WTC11 (cell line): ENCODE data around the gene RRBP1. TPM values are rescaled to one million over a fixed set of nuclear protein-coding genes. Genes with fewer than 3 reads are reported as not detected.

Source experiments
- ATAC-seq: fragments of 200-7000 bp; cut with Tn5 transposase; 2 replicates; pipeline ENCODE4 v1.10.0; 2021; ENCODE audit warnings: mild to moderate bottlenecking, moderate library complexity
- CTCF ChIA-PET: fragments of 300-600 bp; sonication (Branson Sonifier 250); formaldehyde crosslinking; loops from one replicate; lab custom pipeline; 2021; ENCODE audit warnings: antibody characterized with exemption; lab: Charles Lee
- POLR2A ChIA-PET: fragments of 350-600 bp; sonication (Branson Sonifier 250); formaldehyde crosslinking; loops from one replicate; lab custom pipeline; 2021; ENCODE audit warnings: antibody characterized with exemption; lab: Charles Lee
- DNase-seq: peaks from one replicate; pipeline ENCODE4 v3.0.0; 2021; ENCODE audit warnings: low spot score
- H3K27ac Mint-ChIP-seq: 2 replicates; pipeline ENCODE4 v1.8.0; 2021; ENCODE audit warnings: mixed read lengths
- H3K27me3 Mint-ChIP-seq: 2 replicates; pipeline ENCODE4 v1.8.0; 2021; ENCODE audit warnings: low read depth, mild to moderate bottlenecking, moderate library complexity, mixed read lengths
- H3K36me3 Mint-ChIP-seq: 2 replicates; pipeline ENCODE4 v1.8.0; 2021; ENCODE audit warnings: mixed read lengths
- H3K4me1 Mint-ChIP-seq: 2 replicates; pipeline ENCODE4 v1.8.0; 2022; ENCODE audit warnings: mixed read lengths
- H3K4me3 Mint-ChIP-seq: 2 replicates; pipeline ENCODE4 v1.8.0; 2021; ENCODE audit warnings: mild to moderate bottlenecking, moderate library complexity, mixed read lengths
- H3K9me3 Mint-ChIP-seq: 2 replicates; pipeline ENCODE4 v1.8.0; 2021; ENCODE audit warnings: mixed read lengths
- ATF3 ChIP-seq: sonication (generic); formaldehyde crosslinking; conservative IDR thresholded peaks from 2 replicates; pipeline ENCODE4 v1.8.1; 2022; ENCODE audit warnings: mild to moderate bottlenecking, missing genetic modification reagents
- CBFB ChIP-seq: sonication (generic); formaldehyde crosslinking; IDR thresholded peaks from 2 replicates; pipeline ENCODE4 v1.8.1; 2022; ENCODE audit warnings: mild to moderate bottlenecking, low read depth, missing genetic modification reagents
- EMX1 ChIP-seq: fragments of 250-450 bp; sonication (Bioruptor Pico); IDR thresholded peaks from 2 replicates; pipeline ENCODE4 v1.8.0; 2021; ENCODE audit warnings: mild to moderate bottlenecking
- ESRRA ChIP-seq: sonication (generic); formaldehyde crosslinking; IDR thresholded peaks from 2 replicates; pipeline ENCODE4 v1.8.1; 2022; ENCODE audit warnings: mild to moderate bottlenecking, missing genetic modification reagents, borderline replicate concordance
- FOXK1 ChIP-seq: sonication (generic); formaldehyde crosslinking; IDR thresholded peaks from 2 replicates; pipeline ENCODE4 v1.8.0; 2022; ENCODE audit warnings: mild to moderate bottlenecking, moderate library complexity, missing genetic modification reagents
- GRHL2 ChIP-seq: fragments of 250-450 bp; sonication (Bioruptor Pico); IDR thresholded peaks from 2 replicates; pipeline ENCODE4 v1.8.0; 2022; ENCODE audit warnings: mild to moderate bottlenecking, moderate library complexity; ENCODE audit not compliant: insufficient replicate concordance, severe bottlenecking
- HMGXB4 ChIP-seq: sonication (generic); formaldehyde crosslinking; IDR thresholded peaks from 2 replicates; pipeline ENCODE4 v1.8.1; 2023; ENCODE audit warnings: mild to moderate bottlenecking, moderate library complexity, missing genetic modification reagents
- IRF1 ChIP-seq: sonication (generic); formaldehyde crosslinking; IDR thresholded peaks from 2 replicates; pipeline ENCODE4 v1.8.0; 2023; ENCODE audit warnings: missing genetic modification reagents
- IRF2 ChIP-seq: sonication (generic); formaldehyde crosslinking; IDR thresholded peaks from 2 replicates; pipeline ENCODE4 v1.8.0; 2022; ENCODE audit warnings: low read depth, missing genetic modification reagents, borderline replicate concordance
- JAZF1 ChIP-seq: fragments of 250-450 bp; sonication (Bioruptor Pico); IDR thresholded peaks from 2 replicates; pipeline ENCODE4 v1.9.0; 2021; ENCODE audit warnings: moderate library complexity, mild to moderate bottlenecking, inconsistent platforms
- SMAD4 ChIP-seq: sonication (generic); formaldehyde crosslinking; IDR thresholded peaks from 2 replicates; pipeline ENCODE4 v1.8.0; 2022; ENCODE audit warnings: mild to moderate bottlenecking, missing genetic modification reagents
- SP1 ChIP-seq: sonication (generic); formaldehyde crosslinking; conservative IDR thresholded peaks from 2 replicates; pipeline ENCODE4 v1.8.1; 2022; ENCODE audit warnings: missing genetic modification reagents
- TEAD4 ChIP-seq: sonication (generic); formaldehyde crosslinking; IDR thresholded peaks from 2 replicates; pipeline ENCODE4 v1.8.0; 2022; ENCODE audit warnings: mild to moderate bottlenecking, missing genetic modification reagents
- ZNF121 ChIP-seq: sonication (generic); formaldehyde crosslinking; IDR thresholded peaks from 2 replicates; pipeline ENCODE4 v1.8.0; 2023; ENCODE audit warnings: missing genetic modification reagents
- ZNF219 ChIP-seq: sonication (generic); formaldehyde crosslinking; IDR thresholded peaks from 2 replicates; pipeline ENCODE4 v1.8.0; 2023; ENCODE audit warnings: missing genetic modification reagents, mild to moderate bottlenecking, borderline replicate concordance
- ZNF281 ChIP-seq: sonication (generic); formaldehyde crosslinking; IDR thresholded peaks from 2 replicates; pipeline ENCODE4 v1.8.0; 2023; ENCODE audit warnings: mild to moderate bottlenecking, missing genetic modification reagents
- ZNF423 ChIP-seq: fragments of 250-450 bp; sonication (Bioruptor Pico); IDR thresholded peaks from 2 replicates; pipeline ENCODE4 v2.1.2; 2022; ENCODE audit warnings: mild to moderate bottlenecking, moderate library complexity
- total RNA-seq: library from RNA; stranded (reverse); gene quantifications from 3 replicates; pipeline ENCODE4 v1.2.3, GENCODE V29; 2021
- TF ChIP-seq, protein P1 (sequence below): fragments of 250-450 bp; sonication (Bioruptor Pico); IDR thresholded peaks from 2 replicates; pipeline ENCODE4 v1.8.0; 2021; ENCODE audit warnings: mild to moderate bottlenecking
- TF ChIP-seq, protein P2 (sequence below): fragments of 250-450 bp; sonication (Bioruptor Pico); IDR thresholded peaks from 2 replicates; pipeline ENCODE4 v2.1.2; 2022; ENCODE audit warnings: mild to moderate bottlenecking, moderate library complexity
- TF ChIP-seq, protein P3 (sequence below): sonication (generic); formaldehyde crosslinking; IDR thresholded peaks from 2 replicates; pipeline ENCODE4 v1.8.1; 2023; ENCODE audit warnings: mild to moderate bottlenecking, missing genetic modification reagents

The RRBP1 gene
- total RNA-seq, 1 experiment from 2014 or later, result 171 TPM

- TF ChIP-seq, protein P1, sequence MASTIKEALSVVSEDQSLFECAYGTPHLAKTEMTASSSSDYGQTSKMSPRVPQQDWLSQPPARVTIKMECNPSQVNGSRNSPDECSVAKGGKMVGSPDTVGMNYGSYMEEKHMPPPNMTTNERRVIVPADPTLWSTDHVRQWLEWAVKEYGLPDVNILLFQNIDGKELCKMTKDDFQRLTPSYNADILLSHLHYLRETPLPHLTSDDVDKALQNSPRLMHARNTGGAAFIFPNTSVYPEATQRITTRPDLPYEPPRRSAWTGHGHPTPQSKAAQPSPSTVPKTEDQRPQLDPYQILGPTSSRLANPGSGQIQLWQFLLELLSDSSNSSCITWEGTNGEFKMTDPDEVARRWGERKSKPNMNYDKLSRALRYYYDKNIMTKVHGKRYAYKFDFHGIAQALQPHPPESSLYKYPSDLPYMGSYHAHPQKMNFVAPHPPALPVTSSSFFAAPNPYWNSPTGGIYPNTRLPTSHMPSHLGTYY (CRISPR knock-in tag), result no peak
- TF ChIP-seq FOXK1 (CRISPR knock-in tag) (no peak), ZNF281 (no peak), TEAD4 (CRISPR knock-in tag) (no peak)
These were observed 16.3 kb upstream of the RRBP1 start (continued) for GRCh38 chr20:17698384-17698783.

GRCh38 chr20:17697171-17697570, 15.1 kb upstream of the RRBP1 start:
- Mint-ChIP-seq H3K9me3 (peaks cover 17% of the 10 kb centered on the region), H3K27ac (no peak overlapping the region), H3K27me3 (no peaks in the 10 kb centered on the region; the same call in 1 of the 2 replicates), H3K4me1 (peaks cover 11% of the 10 kb centered on the region), H3K4me3 (no peak overlapping the region), H3K36me3 (no peaks in the 10 kb centered on the region; the same call in 1 of the 2 replicates)
- TF ChIP-seq, protein P2, sequence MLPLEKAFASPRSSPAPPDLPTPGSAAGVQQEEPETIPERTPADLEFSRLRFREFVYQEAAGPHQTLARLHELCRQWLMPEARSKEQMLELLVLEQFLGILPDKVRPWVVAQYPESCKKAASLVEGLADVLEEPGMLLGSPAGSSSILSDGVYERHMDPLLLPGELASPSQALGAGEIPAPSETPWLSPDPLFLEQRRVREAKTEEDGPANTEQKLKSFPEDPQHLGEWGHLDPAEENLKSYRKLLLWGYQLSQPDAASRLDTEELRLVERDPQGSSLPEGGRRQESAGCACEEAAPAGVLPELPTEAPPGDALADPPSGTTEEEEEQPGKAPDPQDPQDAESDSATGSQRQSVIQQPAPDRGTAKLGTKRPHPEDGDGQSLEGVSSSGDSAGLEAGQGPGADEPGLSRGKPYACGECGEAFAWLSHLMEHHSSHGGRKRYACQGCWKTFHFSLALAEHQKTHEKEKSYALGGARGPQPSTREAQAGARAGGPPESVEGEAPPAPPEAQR (CRISPR knock-in tag), result no peak
- no peak for TF ChIP-seq ESRRA (CRISPR knock-in tag)
- no peak for TF ChIP-seq IRF1
- no peak for TF ChIP-seq EMX1 (CRISPR knock-in tag)
- TF ChIP-seq ATF3 (CRISPR knock-in tag), result no peak
- no peak for TF ChIP-seq IRF2
- ATAC-seq (no peak), DNase-seq (no peak)
- ChIA-PET POLR2A (no interaction called here), CTCF (no interaction called here)

DNA sequence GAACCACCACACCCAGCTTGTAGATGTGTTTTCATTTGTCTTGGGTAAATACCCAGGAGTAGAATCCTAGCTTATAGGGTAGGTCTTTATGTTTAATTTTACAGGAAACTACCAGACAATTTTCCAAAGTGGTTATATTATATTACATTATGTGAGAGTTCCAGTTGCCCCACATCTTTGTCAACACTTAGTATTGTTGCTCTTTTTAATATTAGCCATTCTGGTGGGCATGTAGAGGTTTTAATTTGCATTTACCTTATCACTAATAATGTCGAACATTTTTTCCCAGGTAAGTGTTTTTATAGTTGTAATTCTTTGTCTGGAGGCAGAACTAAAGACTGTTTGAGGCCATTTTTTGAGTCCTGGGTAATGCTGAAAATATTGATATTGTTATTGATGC, 14.2 kb upstream of the RRBP1 start:
- TF ChIP-seq JAZF1 (CRISPR knock-in tag) (no peak), GRHL2 (CRISPR knock-in tag) (no peak), SMAD4 (CRISPR knock-in tag) (no peak), ZNF121 (CRISPR knock-in tag) (no peak), SP1 (no peak), HMGXB4 (no peak), ZNF423 (CRISPR knock-in tag) (no peak), CBFB (CRISPR knock-in tag) (no peak), ZNF219 (CRISPR knock-in tag) (no peak)
- TF ChIP-seq, protein P3, sequence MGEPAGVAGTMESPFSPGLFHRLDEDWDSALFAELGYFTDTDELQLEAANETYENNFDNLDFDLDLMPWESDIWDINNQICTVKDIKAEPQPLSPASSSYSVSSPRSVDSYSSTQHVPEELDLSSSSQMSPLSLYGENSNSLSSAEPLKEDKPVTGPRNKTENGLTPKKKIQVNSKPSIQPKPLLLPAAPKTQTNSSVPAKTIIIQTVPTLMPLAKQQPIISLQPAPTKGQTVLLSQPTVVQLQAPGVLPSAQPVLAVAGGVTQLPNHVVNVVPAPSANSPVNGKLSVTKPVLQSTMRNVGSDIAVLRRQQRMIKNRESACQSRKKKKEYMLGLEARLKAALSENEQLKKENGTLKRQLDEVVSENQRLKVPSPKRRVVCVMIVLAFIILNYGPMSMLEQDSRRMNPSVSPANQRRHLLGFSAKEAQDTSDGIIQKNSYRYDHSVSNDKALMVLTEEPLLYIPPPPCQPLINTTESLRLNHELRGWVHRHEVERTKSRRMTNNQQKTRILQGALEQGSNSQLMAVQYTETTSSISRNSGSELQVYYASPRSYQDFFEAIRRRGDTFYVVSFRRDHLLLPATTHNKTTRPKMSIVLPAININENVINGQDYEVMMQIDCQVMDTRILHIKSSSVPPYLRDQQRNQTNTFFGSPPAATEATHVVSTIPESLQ (CRISPR knock-in tag), result no peak
- H3K4me3 Mint-ChIP-seq, result no peak overlapping the region
- no peak overlapping the region for H3K27ac Mint-ChIP-seq
- POLR2A ChIA-PET, result no interaction called here
- H3K9me3 Mint-ChIP-seq, result peaks cover 17% of the 10 kb centered on the region
- no peaks in the 10 kb centered on the region; the same call in 1 of the 2 replicates for H3K27me3 Mint-ChIP-seq
- no peak for DNase-seq
- CTCF ChIA-PET, result no interaction called here
- H3K4me1 Mint-ChIP-seq, result peaks cover 11% of the 10 kb centered on the region
- no peaks in the 10 kb centered on the region; the same call in 1 of the 2 replicates for H3K36me3 Mint-ChIP-seq
- ATAC-seq, result no peak
